IMR-90 (cell line): ENCODE results near the gene DDX46.

Source experiments
- BHLHE40 ChIP-seq: fragments of 150-350 bp; IDR thresholded peaks from 2 replicates; pipeline ENCODE4 v1.6.1; 2016; ENCODE audit warnings: mild to moderate bottlenecking, low read depth, low read length
- CEBPB ChIP-seq: IDR thresholded peaks from 2 replicates; pipeline ENCODE4 v1.6.1; 2012; ENCODE audit warnings: low read depth, low read length, improper control_type of control experiment
- CTCF ChIP-seq: conservative IDR thresholded peaks from 2 replicates; pipeline ENCODE4 v1.5.1; 2012; ENCODE audit warnings: mild to moderate bottlenecking, low read depth, low read length, improper control_type of control experiment
- ELK1 ChIP-seq: fragments of 150-350 bp; IDR thresholded peaks from 2 replicates; pipeline ENCODE4 v1.6.1; 2016; ENCODE audit warnings: low read depth, mild to moderate bottlenecking, low read length, moderate library complexity, borderline replicate concordance
- FOS ChIP-seq: fragments of 150-350 bp; IDR thresholded peaks from 2 replicates; pipeline ENCODE4 v1.6.1; 2016; ENCODE audit warnings: low read depth, low read length
- MAFK ChIP-seq: IDR thresholded peaks from 2 replicates; pipeline ENCODE4 v1.6.1; 2012; ENCODE audit warnings: low read depth, low read length, improper control_type of control experiment
- MXI1 ChIP-seq: IDR thresholded peaks from 2 replicates; pipeline ENCODE4 v1.6.1; 2012; ENCODE audit warnings: low read depth, mild to moderate bottlenecking, low read length, moderate library complexity, borderline replicate concordance
- POLR2A ChIP-seq: IDR thresholded peaks from 2 replicates; pipeline ENCODE4 v1.6.1; 2012; ENCODE audit warnings: mild to moderate bottlenecking, low read depth, low read length
- RAD21 ChIP-seq: IDR thresholded peaks from 2 replicates; pipeline ENCODE4 v1.6.1; 2012; ENCODE audit warnings: low read length, improper control_type of control experiment
- RCOR1 ChIP-seq: IDR thresholded peaks from 2 replicates; pipeline ENCODE4 v1.6.1; 2012; ENCODE audit warnings: mild to moderate bottlenecking, low read length, improper control_type of control experiment; ENCODE audit not compliant: insufficient replicate concordance
- RFX5 ChIP-seq: IDR thresholded peaks from 2 replicates; pipeline ENCODE4 v1.8.0; 2012; ENCODE audit warnings: low read depth, mild to moderate bottlenecking, low read length, moderate library complexity
- SMC3 ChIP-seq: fragments of 150-350 bp; IDR thresholded peaks from 2 replicates; pipeline ENCODE4 v1.6.1; 2016; ENCODE audit warnings: low read depth, mild to moderate bottlenecking, antibody characterized with exemption, low read length, moderate library complexity
- TF ChIP-seq, protein P1 (sequence below): fragments of 150-350 bp; IDR thresholded peaks from 2 replicates; pipeline ENCODE4 v1.6.1; 2017; ENCODE audit warnings: mild to moderate bottlenecking, antibody characterized with exemption, low read length, low read depth

GRCh38 chr5:134749415-134749814 is 9.2 kb upstream of the DDX46 start:
- TF ChIP-seq, protein P1, sequence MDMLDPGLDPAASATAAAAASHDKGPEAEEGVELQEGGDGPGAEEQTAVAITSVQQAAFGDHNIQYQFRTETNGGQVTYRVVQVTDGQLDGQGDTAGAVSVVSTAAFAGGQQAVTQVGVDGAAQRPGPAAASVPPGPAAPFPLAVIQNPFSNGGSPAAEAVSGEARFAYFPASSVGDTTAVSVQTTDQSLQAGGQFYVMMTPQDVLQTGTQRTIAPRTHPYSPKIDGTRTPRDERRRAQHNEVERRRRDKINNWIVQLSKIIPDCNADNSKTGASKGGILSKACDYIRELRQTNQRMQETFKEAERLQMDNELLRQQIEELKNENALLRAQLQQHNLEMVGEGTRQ: no peak
- TF ChIP-seq CTCF: no peak
- TF ChIP-seq BHLHE40: no peak
- TF ChIP-seq RFX5: no peak
- no peak for TF ChIP-seq POLR2A
- no peak for TF ChIP-seq MXI1
- TF ChIP-seq RAD21: no peak
- no peak for TF ChIP-seq SMC3
- TF ChIP-seq CEBPB: no peak
- TF ChIP-seq MAFK: no peak
- TF ChIP-seq RCOR1: no peak
- TF ChIP-seq ELK1: no peak
- no peak for TF ChIP-seq FOS
